K562 (cell line): ENCODE results near the gene GJE1. TPM values are rescaled to one million over a fixed set of nuclear protein-coding genes. Genes with fewer than 3 reads are reported as not detected.
A peak's percentile ranks its signal among the peaks of the same experiment; 100 is the strongest.

Experiments
- AFF1 ChIP-seq, 2 experiments: fragments of 450-650 bp; IDR thresholded peaks; 2 replicates each; pipeline ENCODE4 v1.6.1; 2018; ENCODE audit warnings: mild to moderate bottlenecking in 2 of 2, low read depth in 1 of 2; ENCODE audit not compliant: partially characterized antibody in 2 of 2
- ARID4B ChIP-seq: sonication (generic); formaldehyde crosslinking; IDR thresholded peaks from 2 replicates; pipeline ENCODE4 v1.8.0; 2022; ENCODE audit warnings: mild to moderate bottlenecking, missing genetic modification reagents
- ELF2 ChIP-seq: fragments of 250-450 bp; sonication (Bioruptor Pico); IDR thresholded peaks from 2 replicates; pipeline ENCODE4 v1.5.0; 2021; ENCODE audit warnings: mild to moderate bottlenecking
- MIER1 ChIP-seq: fragments of 450-650 bp; IDR thresholded peaks from 2 replicates; pipeline ENCODE4 v1.6.1; 2016; ENCODE audit warnings: antibody characterized with exemption, mild to moderate bottlenecking, low read depth
- TFAP4 ChIP-seq: sonication (generic); formaldehyde crosslinking; IDR thresholded peaks from 2 replicates; pipeline ENCODE4 v1.8.0; 2022; ENCODE audit warnings: missing genetic modification reagents, mild to moderate bottlenecking, moderate library complexity, borderline replicate concordance
- ZBTB40 ChIP-seq, 2 experiments: fragments of 450-650 bp in 1 of 2; sonication (generic) in 1 of 2; formaldehyde crosslinking in 1 of 2; IDR thresholded peaks; 2 replicates each; pipeline versions ENCODE4 v1.7.1 to v1.9.0; 2016 to 2022; ENCODE audit warnings: inconsistent platforms in 1 of 2, mild to moderate bottlenecking in 1 of 2, missing genetic modification reagents in 1 of 2
- ZNF511 ChIP-seq: sonication (generic); formaldehyde crosslinking; IDR thresholded peaks from 2 replicates; pipeline ENCODE4 v1.8.0; 2022; ENCODE audit warnings: mild to moderate bottlenecking, missing genetic modification reagents
- polyA plus RNA-seq, 8 experiments: library from polyadenylated mRNA; depleted of rRNA in 4 of 8; stranded (reverse) in 5 of 8; unstranded in 3 of 8; fragments of >200 nt; fragmentation: Nextera tagmentation in 2 of 8; fragmentation: Illumina TruSeq in 1 of 8; extraction: Ambion mirVana in 2 of 8; extraction: Trizol in 1 of 8; gene quantifications; 2 replicates each; pipeline versions ENCODE4 v1.2.1 to v1.2.3, GENCODE V29; 2011 to 2014; ENCODE audit warnings: inconsistent platforms in 1 of 8, missing spikeins in 1 of 8
- total RNA-seq, 7 experiments: library from RNA; depleted of rRNA in 6 of 7; stranded (reverse); fragments of >200 nt in 6 of 7; fragmentation: Illumina TruSeq in 2 of 7; extraction: Trizol in 2 of 7; gene quantifications; 2 replicates each; pipeline versions ENCODE4 v1.2.1 to v1.2.3, GENCODE V29; 2011 to 2021; ENCODE audit warnings: low replicate concordance in 1 of 7

The GJE1 gene
- total and polyA plus RNA-seq, 9 of the 15 experiments (the other 6 are each of a cell fraction or from before 2014, with no cell fraction given): not detected

GRCh38 chr6:142088858-142089216 lies 43.9 kb upstream of the GJE1 start (continued):
- TF ChIP-seq ARID4B (CRISPR knock-in tag) (0 out of 2 replicates have a peak, but pooled peaks have one; percentile 56), ZBTB40 (IDR thresholded peaks at IDR 0.05) (peak; percentile 37; the same call in 1 of the 2 replicates), ZBTB40 (CRISPR knock-in tag; IDR thresholded peaks at IDR 0.05) (no peak), TFAP4 (CRISPR knock-in tag) (peak; percentile 30; the same call in 1 of the 2 replicates), MIER1 (peak; percentile 87), ZNF511 (CRISPR knock-in tag) (peak; percentile 88), AFF1 (IDR thresholded peaks at IDR 0.05; ENCODE audit: low read depth in 1 of 2, partially characterized antibody in 2 of 2) (peak in 1 of 2 experiments; percentile 52), ELF2 (CRISPR knock-in tag) (no peak)
